ENCODE measurements around the gene LRRC42.

The LRRC42 gene, protein sequence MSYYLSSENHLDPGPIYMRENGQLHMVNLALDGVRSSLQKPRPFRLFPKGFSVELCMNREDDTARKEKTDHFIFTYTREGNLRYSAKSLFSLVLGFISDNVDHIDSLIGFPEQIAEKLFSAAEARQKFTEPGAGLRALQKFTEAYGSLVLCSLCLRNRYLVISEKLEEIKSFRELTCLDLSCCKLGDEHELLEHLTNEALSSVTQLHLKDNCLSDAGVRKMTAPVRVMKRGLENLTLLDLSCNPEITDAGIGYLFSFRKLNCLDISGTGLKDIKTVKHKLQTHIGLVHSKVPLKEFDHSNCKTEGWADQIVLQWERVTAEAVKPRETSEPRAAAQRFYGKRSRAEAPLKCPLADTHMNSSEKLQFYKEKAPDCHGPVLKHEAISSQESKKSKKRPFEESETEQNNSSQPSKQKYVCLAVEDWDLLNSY

DNA sequence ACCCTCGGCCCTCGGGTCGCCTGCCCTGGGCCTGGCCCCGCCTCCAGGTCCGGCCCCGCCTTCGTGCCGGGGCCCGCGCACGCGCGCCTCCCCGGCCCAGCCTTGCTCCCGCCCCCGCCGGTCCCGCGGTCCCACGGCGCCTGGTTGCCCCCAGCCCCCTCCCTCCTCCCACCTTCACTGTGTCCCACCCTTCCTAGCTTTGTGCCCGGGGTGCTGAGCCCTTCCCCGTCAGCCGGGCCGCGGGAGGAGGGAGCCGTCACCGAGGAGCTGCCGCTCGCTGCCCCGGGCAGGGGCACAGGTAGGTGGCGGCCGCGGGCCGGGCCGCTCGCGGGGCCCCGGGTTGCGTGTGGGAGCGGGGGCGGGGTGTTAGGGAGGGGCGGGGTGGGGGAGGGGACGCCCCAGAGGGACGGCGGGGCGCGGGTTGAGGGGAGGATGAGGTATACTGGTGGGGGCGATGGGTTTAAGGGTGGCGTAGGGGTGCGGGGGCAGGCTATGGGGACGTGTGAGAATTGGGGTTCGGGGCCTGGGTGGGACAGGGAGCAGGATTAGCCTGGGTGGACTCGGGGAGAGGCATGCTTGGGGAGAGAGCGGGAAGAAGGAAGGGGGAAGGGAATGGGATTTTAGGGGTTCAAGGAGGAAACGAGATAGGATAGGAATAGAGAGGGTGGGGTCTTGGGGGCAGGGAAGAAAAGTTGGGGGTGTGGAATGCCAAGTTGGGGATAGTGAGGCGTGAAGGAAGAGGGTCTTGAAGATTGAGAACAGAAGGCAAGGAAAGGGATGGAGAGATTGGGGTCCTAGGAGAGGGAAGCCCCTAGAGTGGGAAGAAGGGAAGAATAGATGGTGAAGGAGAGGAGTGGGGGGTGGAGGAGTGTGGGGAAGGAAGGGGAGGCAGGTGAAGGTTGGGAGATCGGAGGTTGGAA lies at the start of gene LRRC42:
Gene LRRC42 (plus strand): TSS at position 99 of the 920 bp plus-strand sequence. CDS start 5,650 bp downstream, outside the sequence.
- no peak for DNase-seq (ENCODE audit: low read depth)

DNA sequence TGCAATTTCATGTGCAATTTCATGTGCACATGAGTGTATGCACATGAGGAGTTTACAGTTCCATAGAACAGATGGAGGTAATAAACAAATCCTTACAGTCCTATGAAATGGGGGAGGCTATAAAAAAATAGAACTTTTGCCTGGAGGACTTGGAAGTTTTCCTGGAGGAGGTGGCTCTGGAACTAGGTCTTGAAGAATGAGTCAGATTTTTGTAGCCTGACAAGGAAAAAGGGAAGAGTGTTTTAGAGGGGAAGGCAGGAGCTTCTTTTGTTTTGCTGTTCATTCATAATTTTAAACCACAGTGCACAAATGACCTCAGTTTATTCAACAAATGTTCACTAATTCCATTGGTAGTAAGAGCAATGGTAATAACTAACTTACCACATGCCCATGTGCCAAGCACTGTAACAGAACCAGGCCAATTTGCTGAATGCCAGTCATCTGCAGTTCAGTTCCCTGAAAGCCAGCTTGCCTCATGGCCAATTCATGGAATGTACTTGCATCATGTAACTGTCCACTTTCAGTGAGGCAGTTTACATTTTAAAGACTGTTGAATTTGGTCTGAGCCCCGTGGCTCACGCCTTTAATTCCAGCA lies 49.4 kb upstream of the LRRC42 start:
- peak; percentile 96 for DNase-seq (ENCODE audit: low read depth)

DNA sequence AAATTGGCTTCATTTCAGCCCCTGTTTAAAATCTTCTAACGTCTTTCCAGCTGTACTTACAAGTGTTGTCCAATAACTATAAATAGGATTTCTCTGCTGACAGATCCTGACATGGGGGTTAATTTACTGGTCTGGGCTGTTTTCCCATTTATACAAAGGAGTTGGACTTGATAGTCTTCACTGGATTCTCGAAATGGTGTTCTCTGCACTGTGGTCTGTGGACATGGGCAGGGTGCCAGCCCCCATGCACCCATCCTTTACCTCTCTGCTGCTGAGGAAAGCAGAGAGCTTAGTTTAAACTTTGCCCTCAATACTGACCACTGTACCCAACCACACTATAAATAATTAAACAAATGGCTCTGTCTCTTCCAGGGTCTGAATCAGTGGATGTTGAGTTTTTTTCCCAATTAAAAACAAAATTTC lies 46.9 kb upstream of the LRRC42 start:
- peak; percentile 37 for DNase-seq (ENCODE audit: low read depth)

DNA sequence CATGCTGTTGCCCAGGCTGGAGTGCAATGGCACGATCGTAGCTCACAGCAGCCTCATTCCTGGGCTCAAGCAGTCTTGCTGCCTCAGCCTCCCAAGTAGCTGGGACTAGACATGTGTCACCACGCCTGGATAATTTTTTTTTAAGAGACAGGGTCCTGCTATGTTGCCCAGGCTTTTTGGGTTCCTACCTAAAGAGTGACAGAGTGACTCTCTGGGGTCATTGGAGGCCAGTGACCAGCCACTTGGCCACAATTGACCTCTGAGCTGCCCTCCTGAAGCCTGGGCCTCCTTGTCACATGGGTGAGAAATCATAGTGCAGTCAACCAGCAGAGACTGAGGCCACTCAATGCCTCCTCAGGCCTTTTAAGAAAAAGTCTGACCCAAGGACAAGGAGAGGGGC lies 46.4 kb upstream of the LRRC42 start:
- DNase-seq (ENCODE audit: low read depth): no peak

DNA sequence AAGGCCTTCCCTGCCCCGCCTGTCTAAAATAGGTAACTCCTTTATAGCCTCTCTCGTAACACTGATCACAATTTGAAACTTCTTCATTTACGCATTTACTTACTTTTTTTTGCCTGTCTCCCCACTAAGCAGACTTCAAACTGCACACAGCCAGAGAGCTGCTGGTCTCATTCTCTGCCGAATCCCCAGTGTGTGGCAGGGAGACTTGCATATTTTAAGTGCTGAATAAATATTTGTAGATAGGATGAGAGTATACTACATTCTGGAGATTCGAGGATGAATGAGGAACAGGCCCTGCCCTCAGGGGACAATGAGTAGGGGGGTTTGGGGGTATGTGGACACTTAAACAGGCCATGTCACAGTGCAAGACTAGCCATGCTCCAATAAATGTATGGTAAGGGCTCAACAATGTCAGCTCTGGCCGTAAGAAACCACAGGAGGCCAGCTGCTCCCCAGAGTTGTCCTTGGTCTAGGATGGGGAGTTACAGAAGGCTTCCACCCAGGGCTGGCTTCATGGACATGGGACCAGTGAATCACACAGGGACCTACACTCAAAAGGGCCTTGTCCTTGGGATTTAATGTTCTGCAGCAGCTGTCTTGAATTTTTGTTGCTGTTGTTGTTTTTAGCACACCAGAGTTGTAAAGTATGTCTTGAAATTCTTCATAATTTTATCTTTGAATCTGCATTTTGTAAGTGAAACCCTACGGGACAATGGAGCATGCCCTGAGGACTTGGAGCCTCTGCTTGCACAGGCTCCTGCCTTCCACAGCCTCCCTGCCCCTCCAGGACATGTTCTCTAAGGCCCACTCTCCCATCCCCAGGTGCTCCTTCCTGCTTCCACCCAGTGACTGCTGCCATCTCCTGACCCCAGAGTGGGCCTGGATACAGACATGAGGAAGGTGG lies 43.7 kb upstream of the LRRC42 start:
- no peak for DNase-seq (ENCODE audit: low read depth)

DNA sequence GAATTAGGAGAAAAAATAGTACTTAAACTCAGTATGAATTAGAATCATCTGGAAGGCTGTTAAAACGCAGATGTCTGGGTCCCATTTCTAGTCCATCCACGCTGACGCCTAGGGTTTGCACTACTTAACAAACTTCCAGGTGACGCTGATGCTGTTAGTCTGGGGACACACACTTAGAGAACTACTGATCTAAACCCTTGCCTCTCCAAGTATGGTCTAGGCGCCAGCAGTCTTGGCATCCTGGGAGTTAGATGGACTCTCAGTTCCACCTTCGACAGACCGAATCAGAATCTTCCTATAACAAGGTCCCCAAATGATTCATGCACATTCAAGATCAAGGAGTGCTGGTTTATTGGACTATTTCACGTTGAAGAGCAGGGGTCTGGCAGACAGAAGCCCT lies 40.6 kb upstream of the LRRC42 start:
- DNase-seq (ENCODE audit: low read depth): no peak

DNA sequence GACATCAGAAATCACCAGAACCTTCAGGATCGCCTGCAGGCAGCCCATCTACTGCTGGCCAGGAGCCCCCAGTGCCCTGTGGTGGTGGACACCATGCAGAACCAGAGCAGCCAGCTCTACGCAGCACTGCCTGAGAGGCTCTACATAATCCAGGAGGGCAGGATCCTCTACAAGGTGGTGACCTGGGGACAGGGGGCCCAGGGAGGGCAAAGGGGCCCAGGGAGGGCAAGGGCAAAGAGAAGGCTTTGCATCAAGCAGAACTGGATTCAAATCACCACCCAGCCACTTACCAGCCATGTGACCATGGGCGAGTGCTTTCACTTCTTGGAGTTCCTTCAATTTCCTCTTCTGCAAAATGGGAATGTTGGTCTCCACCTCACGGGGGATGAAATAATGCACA lies 40.0 kb upstream of the LRRC42 start:
- DNase-seq (ENCODE audit: low read depth): no peak

DNA sequence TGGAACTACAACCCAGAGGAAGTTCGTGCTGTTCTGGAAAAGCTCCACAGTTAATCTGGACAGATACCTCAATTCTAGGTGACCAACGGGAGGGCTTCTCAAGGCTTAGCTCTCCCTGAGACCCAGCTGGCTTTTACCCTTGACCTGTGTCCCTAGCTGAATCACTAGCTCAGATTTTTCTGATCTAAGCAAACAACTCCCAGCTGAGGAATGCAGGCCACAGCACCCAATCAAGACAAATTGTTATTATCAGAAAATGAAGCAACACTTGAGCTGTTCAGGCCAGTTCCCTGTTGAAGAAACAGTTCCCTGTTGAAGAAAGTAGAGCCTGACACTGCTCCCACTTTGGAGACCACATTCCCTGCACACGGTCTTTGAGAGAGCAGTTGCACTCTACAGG lies 36.2 kb upstream of the LRRC42 start:
- no peak for DNase-seq (ENCODE audit: low read depth)

DNA sequence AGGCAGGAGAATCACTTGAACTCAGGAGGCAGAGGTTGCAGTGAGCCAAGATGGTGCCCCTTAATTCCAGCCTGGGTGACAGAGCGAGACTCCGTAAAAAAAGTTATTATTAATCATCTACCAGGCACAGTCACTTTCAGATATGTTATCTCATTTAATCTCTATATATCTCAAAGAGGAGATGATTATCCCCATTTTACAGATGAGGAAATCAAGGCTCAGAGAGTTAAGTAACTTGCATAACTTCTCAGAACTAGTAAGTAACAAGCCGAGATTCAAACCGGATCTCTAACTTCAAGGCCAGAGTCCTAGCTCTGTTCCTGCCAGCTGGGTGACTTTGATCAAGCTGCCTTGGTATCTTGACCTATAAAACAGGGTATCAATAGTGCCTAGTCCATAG lies 34.7 kb upstream of the LRRC42 start:
- no peak for DNase-seq (ENCODE audit: low read depth)

DNA sequence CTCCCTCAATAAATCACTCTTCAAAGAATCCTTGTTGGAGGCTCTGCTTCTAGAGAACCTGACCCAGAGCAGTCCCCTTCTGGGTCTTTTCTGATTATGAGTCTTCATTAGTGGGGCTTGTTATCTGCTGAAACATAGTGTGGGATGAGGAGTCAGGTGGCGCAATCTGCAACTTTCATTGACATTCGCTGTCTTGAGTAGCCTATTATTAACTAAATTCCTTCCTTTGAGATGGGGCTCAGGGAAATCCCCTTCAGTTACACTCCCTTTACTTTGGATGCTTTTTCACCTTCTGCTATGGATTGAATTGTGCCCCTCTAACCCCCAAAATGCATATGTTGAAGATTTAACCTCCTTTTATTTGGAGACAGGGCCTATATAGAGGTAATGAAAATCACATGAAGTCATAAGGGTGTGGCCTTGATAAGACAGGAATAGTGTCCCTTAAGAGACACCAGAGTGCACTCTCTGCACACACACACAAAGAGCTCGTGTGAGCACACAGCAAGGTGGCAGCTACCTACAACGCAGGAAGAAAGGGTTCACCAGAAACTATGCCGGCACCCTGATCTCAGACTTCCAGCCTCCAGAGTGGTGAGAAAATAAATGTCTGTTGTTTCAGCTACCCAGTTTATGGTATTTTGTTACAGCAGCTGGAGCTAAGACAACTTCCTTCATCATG lies 32.7 kb upstream of the LRRC42 start:
- DNase-seq (ENCODE audit: low read depth): no peak

DNA sequence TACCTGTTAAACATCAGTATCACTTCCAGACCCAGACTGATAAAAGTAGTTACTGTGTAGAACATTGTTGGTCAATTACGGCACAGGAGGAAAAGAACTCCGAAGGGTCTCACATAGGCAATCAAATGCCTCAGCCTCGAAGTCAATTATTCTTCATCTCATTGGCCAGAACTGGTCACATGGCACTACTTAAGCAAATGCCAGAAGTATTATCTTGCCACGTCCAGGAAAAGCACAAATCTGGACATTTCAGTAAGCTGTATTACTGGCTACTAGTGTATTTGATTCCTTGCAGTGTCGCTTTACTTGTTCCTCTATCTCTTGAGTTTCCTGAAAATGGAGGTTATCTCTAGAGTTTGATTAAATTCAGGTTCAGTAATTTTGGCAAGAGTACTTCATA lies 27.8 kb upstream of the LRRC42 start:
- no peak for DNase-seq (ENCODE audit: low read depth)

DNA sequence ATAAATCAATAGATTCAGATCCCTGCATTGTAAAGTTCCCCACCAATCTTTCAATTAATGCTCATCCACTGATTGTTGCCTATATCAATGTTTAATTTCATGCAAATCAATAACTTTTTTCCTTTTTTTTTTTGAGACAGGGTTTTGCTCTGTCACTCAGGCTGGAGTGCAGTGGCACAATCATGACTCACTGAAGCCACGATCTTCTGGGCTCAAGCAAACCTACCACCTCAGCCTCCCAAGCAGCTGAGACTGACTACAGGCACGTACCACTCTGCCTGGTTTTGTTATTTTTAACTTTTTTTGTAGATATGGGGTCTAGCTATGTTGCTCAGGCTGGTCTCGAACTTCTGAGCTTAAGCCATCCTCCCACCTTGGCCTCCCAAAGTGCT lies 26.5 kb upstream of the LRRC42 start:
- DNase-seq (ENCODE audit: low read depth): no peak

DNA sequence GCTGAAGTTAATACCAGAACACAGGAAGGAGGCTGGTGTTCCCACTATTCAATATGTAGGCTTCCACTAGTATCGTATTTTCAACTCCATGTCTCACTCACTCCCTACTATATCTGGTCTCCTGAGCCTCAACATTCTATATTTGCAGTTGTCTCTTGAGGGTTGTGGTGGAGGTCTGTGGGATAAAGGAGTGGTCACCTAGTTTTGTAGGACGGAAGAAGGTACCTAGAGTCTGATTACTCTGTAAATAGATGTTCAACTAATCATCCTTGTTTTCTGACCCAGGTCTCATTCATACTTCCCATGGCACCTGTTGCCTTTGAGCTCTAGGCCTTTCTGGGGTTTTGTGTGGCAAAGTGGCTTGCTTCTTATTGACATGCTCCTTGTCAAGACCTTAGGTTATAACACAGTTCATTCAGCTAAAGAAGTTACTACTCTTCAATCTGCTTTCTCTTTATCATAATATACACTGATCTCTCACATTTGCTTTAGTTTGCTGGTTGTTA lies 18.7 kb upstream of the LRRC42 start:
- DNase-seq (ENCODE audit: low read depth): no peak

DNA sequence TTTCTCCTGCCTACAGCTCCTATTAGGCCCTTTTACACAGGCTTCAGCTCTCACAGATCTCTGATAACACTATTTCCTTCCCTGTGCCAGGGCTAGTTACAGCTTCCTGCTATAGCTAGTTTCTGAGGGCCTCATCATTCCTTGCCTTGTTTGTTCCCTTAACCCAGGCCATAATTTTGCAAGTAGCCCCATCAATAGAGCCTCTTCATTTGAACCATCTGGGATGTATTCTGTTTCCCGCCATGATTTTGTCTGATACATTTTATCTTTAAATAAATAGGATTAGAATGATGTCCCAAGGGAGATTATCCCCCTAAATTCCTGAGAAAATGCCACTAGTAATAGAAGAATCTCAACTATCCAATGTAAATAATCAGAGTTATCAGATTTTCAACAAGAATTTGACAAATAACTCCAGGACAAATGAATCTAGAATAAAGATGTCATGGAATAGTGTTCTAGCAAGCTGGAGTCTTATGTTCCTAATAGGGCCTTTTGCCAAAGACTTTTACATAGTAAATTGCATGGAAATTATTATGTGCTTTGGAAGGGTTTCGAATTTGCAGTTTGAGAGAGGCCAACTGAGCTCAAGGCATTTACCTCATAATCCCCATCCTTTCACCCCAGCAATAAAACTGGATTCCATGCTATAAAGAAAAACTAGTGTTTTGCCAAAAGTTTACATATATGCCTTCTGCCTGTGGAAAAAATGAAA lies 16.7 kb upstream of the LRRC42 start:
- no peak for DNase-seq (ENCODE audit: low read depth)

DNA sequence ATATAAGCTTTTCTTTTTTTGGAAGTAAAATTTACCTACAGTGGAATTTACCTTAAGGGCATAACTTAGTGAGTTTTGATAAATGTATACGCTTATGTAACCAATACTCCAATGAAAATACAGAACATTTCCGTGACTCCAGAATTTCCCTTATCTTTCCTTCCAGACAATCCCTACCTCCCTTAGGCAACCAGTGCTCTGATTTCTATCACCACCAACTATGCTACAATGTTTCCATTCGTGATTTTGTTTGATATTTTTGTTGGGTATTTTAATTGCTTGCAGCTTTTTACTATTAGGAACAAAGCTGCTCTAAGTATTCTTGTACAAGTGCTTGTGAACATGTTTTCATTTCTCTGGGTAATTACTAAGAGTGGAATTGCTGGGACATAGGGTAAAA lies 15.2 kb upstream of the LRRC42 start:
- DNase-seq (ENCODE audit: low read depth): no peak

DNA sequence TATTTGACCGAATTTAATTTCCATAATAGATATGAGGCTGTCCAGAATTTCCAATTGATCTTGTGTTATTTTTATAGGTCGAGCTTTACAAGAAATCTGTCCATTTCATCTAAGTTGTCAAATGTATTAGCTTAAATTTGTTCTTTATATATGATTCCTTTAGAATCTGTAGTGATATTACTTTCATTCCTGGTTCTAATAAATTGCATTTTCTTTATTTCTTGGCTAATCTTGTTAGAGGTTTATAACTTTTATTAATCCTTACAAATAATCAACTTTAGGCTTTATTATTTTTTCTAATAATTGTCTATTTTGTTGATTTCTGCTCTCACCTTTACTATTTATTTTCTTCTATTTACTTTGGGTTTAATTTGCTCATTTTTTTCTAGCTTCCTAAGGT lies 14.6 kb upstream of the LRRC42 start:
- DNase-seq (ENCODE audit: low read depth): no peak

DNA sequence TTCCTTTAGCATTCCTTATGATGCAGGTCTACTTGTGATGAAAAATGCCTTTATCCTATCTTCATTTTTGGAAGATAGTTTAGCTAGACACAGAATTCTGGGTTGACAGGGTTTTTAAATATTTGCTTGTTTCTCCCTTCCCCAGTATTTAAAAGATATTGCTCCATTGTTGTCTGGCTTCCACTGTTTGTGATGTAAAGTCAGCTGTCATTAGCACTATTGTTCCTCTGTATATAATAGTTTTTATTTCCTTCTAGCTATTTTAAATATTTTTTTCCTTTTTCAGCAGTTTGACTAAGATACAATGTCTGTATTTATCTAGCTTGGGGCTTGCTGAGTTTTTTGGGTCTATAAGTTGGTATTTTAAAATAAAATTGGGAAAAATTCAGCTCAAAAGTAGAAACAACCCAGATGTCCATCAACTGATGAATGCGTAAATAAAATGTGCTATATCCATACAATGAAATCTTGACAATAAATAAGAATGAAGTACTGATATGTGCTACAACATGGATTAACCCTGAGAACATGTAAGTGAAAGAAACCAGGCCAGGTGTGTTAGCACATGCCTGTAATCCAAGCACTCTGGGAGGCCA lies 11.9 kb upstream of the LRRC42 start:
- no peak for DNase-seq (ENCODE audit: low read depth)

DNA sequence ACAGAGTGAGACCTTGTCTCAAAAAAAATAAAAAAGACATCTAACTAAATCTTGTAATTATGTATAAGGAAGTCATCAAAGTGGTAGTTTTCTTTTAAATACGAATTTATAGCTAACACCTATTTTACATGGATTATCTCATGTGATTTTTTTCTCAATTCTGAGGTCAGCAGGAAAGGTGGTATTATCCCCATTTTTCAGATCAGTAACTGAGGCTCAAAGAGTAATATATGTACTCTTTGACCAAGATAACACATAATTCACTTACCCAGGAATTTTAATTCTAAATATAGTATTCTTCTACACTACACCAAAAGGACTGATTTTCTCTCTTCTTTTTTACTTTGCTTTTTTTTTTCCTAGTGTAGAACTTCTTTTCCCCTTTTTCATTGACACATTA lies 9.7 kb upstream of the LRRC42 start:
- DNase-seq (ENCODE audit: low read depth): no peak

DNA sequence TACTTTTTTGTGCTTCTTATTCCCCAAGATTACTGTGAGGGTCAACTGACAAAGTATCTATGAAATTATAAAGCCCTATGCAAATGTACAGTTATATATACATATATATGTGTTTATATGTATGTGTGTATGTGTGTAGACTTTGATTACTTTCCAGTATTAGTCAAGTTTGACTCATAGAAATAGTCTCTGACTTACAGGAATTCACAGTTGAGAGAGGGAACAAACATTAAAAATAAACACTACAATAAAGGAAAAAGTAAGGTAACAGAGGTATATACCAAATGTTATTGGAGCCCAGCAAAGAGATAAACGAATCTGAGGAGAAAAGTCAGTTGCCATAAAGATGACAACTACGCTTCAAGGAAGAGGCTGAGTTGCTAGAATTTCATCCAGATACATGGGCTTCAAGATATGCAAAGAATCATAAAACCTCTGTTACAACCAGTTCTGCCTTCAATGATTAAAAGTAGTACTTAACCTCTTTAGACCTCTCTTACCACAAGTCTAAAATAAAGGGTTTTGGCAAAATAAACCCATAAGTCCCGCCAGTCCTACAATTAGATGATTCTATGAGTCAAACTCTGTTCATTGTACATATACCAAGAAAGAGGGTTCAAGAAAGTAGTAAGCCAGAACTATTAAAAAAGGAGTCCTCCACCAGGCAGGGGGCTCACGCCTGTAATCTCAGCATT lies 7.9 kb upstream of the LRRC42 start:
- DNase-seq (ENCODE audit: low read depth): no peak
